CD14-positive monocyte (primary cell): ENCODE data around the gene PAMR1. TPM values are rescaled to one million over a fixed set of nuclear protein-coding genes. Genes with fewer than 3 reads are reported as not detected.
A peak's percentile ranks its signal among the peaks of the same experiment; 100 is the strongest.

ENCODE experiments used
- DNase-seq, 3 donors: peaks; one replicate each; pipeline ENCODE4 v3.0.0-alpha.2; 2011 to 2022
- H2AFZ ChIP-seq: 2 replicates; pipeline ENCODE4 v1.6.0; 2012; ENCODE audit warnings: mild to moderate bottlenecking, low read depth, low read length, inconsistent platforms; ENCODE audit not compliant: insufficient read depth, poor library complexity, severe bottlenecking
- H3K27ac ChIP-seq, 2 donors: 1 replicate in 1 of 2; 2 replicates in 1 of 2; pipeline ENCODE4 v1.5.1; 2012 to 2013; ENCODE audit warnings: low read length in 2 of 2, control low read depth in 1 of 2, inconsistent platforms in 1 of 2, low read depth in 1 of 2, mild to moderate bottlenecking in 1 of 2
- H3K27me3 ChIP-seq, 2 donors: one replicate each; pipeline versions ENCODE4 v1.6.0 to v1.6.1; 2011 to 2013; ENCODE audit warnings: low read length in 2 of 2; ENCODE audit not compliant: control insufficient read depth in 2 of 2, insufficient read depth in 2 of 2
- H3K36me3 ChIP-seq, 2 donors: replicated peaks in 1 of 2; 1 replicate in 1 of 2; 2 replicates in 1 of 2; pipeline versions ENCODE4 v1.5.1 to v1.6.1; 2012 to 2013; ENCODE audit warnings: low read length in 2 of 2, control low read depth in 1 of 2, inconsistent platforms in 1 of 2, mild to moderate bottlenecking in 1 of 2; ENCODE audit not compliant: insufficient read depth in 2 of 2, control insufficient read depth in 1 of 2
- H3K4me1 ChIP-seq, 2 donors: 1 replicate in 1 of 2; 2 replicates in 1 of 2; pipeline versions ENCODE4 v1.5.1 to v1.6.1; 2012 to 2013; ENCODE audit warnings: low read length in 2 of 2, control low read depth in 1 of 2, inconsistent platforms in 1 of 2, mild to moderate bottlenecking in 1 of 2, moderate library complexity in 1 of 2; ENCODE audit not compliant: insufficient read depth in 2 of 2, control insufficient read depth in 1 of 2
- H3K4me2 ChIP-seq: replicated peaks from 2 replicates; pipeline ENCODE3; 2012; ENCODE audit warnings: low read length, moderate library complexity, mild to moderate bottlenecking; ENCODE audit not compliant: poor library complexity, severe bottlenecking; ENCODE audit errors: extremely low read depth
- H3K4me3 ChIP-seq, 3 experiments: fragments of 200-600 bp in 1 of 3; sonication (generic) in 1 of 3; replicated peaks in 1 of 3; 1 replicate in 2 of 3; 2 replicates in 1 of 3; pipeline ENCODE4 v1.5.1; 2011 to 2013; ENCODE audit warnings: low read length in 3 of 3, mild to moderate bottlenecking in 3 of 3, control low read depth in 2 of 3, low read depth in 2 of 3, inconsistent platforms in 1 of 3, moderate library complexity in 1 of 3
- H3K79me2 ChIP-seq: 2 replicates; pipeline ENCODE4 v1.6.0; 2012; ENCODE audit warnings: mild to moderate bottlenecking, control low read depth, inconsistent platforms, low read length, moderate library complexity; ENCODE audit not compliant: insufficient read depth
- H3K9ac ChIP-seq: 2 replicates; pipeline ENCODE4 v1.6.0; 2017; ENCODE audit warnings: low read length, mild to moderate bottlenecking; ENCODE audit not compliant: insufficient read depth, poor library complexity, severe bottlenecking
- H3K9me3 ChIP-seq, 2 donors: replicated peaks in 1 of 2; 1 replicate in 1 of 2; 2 replicates in 1 of 2; pipeline versions ENCODE4 v1.5.1 to v1.6.1; 2012 to 2013; ENCODE audit warnings: low read length in 2 of 2, control low read depth in 1 of 2; ENCODE audit not compliant: control insufficient read depth in 1 of 2, insufficient read depth in 1 of 2
- H4K20me1 ChIP-seq: 2 replicates; pipeline ENCODE4 v1.6.0; 2012; ENCODE audit warnings: mild to moderate bottlenecking, low read length, control low read depth, moderate library complexity; ENCODE audit not compliant: insufficient read depth
- H3K27ac Mint-ChIP-seq, 7 donors: one replicate each; pipeline ENCODE4 v1.8.0; 2020; ENCODE audit warnings: mild to moderate bottlenecking in 7 of 7, mixed read lengths in 7 of 7, moderate library complexity in 6 of 7, inconsistent platforms in 2 of 7
- H3K27me3 Mint-ChIP-seq, 3 donors: one replicate each; pipeline ENCODE4 v1.8.0; 2021 to 2022; ENCODE audit warnings: low read depth in 3 of 3, mild to moderate bottlenecking in 3 of 3, mixed read lengths in 3 of 3, moderate library complexity in 3 of 3, inconsistent platforms in 1 of 3
- H3K36me3 Mint-ChIP-seq, 2 donors: one replicate each; pipeline ENCODE4 v1.8.0; 2020; ENCODE audit warnings: mixed read lengths in 2 of 2, inconsistent platforms in 1 of 2, mild to moderate bottlenecking in 1 of 2
- H3K4me1 Mint-ChIP-seq: one replicate; pipeline ENCODE4 v1.8.0; 2020; ENCODE audit warnings: mild to moderate bottlenecking, mixed read lengths
- H3K4me3 Mint-ChIP-seq, 2 donors: one replicate each; pipeline ENCODE4 v1.8.0; 2020; ENCODE audit warnings: mild to moderate bottlenecking in 2 of 2, mixed read lengths in 2 of 2, moderate library complexity in 1 of 2
- H3K9me3 Mint-ChIP-seq, 7 donors: one replicate each; pipeline ENCODE4 v1.8.0; 2020 to 2022; ENCODE audit warnings: mixed read lengths in 7 of 7, mild to moderate bottlenecking in 6 of 7, moderate library complexity in 6 of 7, inconsistent platforms in 2 of 7
- WGBS: methylation state at CpG from one replicate; pipeline ENCODE4 v1.1.5; 2013; ENCODE audit warnings: missing lambda C conversion rate; ENCODE audit not compliant: insufficient coverage; 5-methylcytosine and 5-hydroxymethylcytosine counted together
- intact Hi-C, 2 donors: fragments of 100-400 bp; cut with micrococcal nuclease; formaldehyde crosslinking; loops; one replicate each; pipeline versions ENCODE4 v1.15.0 to v1.15.1; 2023
- polyA plus RNA-seq, 3 donors: library from polyadenylated mRNA; depleted of rRNA in 1 of 3; unstranded in 2 of 3; stranded (reverse) in 1 of 3; fragments of 300-500 nt in 2 of 3; fragments of >200 nt in 1 of 3; fragmentation: Illumina TruSeq in 2 of 3; gene quantifications; 1 replicate in 2 of 3; 2 replicates in 1 of 3; pipeline ENCODE4 v1.2.3, GENCODE V29; 2012 to 2021
- TF ChIP-seq, protein P1 (sequence below): fragments of 200-600 bp; IDR thresholded peaks from one replicate; pipeline ENCODE4 v1.8.0; 2022; ENCODE audit warnings: antibody characterized with exemption, mild to moderate bottlenecking

The PAMR1 gene
- polyA plus RNA-seq, 3 donors: not detected

DNA sequence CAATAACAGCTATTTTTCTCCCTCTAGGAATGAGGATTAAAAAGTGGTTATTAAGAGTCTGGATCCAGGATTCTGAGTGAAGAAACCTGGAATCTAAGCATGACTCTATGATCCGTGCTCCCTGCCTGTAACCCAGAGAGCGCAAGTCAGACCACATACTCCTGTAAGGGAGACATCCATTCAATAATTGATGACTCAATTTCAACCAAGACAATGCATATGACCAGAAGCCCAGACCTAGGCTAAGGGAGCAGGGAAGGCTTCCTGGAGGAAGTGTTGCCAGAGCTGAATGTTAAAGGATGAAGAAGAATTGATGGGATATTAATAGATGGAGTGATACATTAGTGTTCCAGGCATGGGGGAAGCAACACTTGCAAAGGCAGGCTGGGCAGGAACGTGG, 13.8 kb upstream of the PAMR1 start:
- peak overlapping the region in 1 of 7 donors; percentile 12 for H3K27ac Mint-ChIP-seq
- H3K4me3 Mint-ChIP-seq: no peak overlapping the region
- Histone ChIP-seq H2AFZ (no peak overlapping the region), H3K4me3 (no peak overlapping the region), H3K4me2 (no peak overlapping the region), H3K9me3 (no peaks in the 10 kb centered on the region), H3K4me1 (no peaks in the 10 kb centered on the region), H3K27ac (no peak overlapping the region), H3K27me3 (no peaks in the 10 kb centered on the region), H3K9ac (no peak overlapping the region), H3K36me3 (no peaks in the 10 kb centered on the region), H3K79me2 (no peaks in the 10 kb centered on the region), H4K20me1 (no peaks in the 10 kb centered on the region)
- H3K4me1 Mint-ChIP-seq: peaks cover 4% of the 10 kb centered on the region
- 50% methylated on average over 1 of the region's 3 CpGs for WGBS
- peaks cover 5 to 9% (median 8%) of the 10 kb centered on the region in 3 donors for H3K27me3 Mint-ChIP-seq
- TF ChIP-seq, protein P1, sequence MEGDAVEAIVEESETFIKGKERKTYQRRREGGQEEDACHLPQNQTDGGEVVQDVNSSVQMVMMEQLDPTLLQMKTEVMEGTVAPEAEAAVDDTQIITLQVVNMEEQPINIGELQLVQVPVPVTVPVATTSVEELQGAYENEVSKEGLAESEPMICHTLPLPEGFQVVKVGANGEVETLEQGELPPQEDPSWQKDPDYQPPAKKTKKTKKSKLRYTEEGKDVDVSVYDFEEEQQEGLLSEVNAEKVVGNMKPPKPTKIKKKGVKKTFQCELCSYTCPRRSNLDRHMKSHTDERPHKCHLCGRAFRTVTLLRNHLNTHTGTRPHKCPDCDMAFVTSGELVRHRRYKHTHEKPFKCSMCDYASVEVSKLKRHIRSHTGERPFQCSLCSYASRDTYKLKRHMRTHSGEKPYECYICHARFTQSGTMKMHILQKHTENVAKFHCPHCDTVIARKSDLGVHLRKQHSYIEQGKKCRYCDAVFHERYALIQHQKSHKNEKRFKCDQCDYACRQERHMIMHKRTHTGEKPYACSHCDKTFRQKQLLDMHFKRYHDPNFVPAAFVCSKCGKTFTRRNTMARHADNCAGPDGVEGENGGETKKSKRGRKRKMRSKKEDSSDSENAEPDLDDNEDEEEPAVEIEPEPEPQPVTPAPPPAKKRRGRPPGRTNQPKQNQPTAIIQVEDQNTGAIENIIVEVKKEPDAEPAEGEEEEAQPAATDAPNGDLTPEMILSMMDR: no peak
- no peaks in the 10 kb centered on the region for H3K36me3 Mint-ChIP-seq
- H3K9me3 Mint-ChIP-seq: peaks cover 0 to 3% (median 1%) of the 10 kb centered on the region in 7 donors
- intact Hi-C loops: no loop called here
- DNase-seq: no peak

DNA sequence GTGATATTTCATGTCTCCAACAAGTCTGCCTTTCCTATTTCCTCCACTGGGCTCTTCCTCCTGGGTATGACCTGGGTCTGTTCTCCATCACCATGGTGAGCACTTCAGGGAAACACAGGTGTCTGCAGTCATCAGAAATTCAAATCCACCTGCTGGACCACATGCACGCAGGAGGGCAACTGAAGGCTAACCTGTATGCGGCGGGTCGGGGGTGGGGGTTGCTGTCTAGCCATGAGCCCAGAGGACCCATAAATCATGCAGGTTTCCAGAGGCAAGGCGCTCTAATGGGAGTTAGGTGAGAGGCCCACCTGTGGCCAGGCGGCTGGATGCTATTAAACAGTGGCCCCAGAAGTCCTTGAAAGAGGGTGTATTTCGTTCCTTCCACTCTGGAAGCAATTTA, 11.1 kb upstream of the PAMR1 start:
- intact Hi-C loops: no loop called here
- 97% methylated on average over 5 of the region's 7 CpGs for WGBS
- H3K36me3 ChIP-seq: no peaks in the 10 kb centered on the region
- Mint-ChIP-seq H3K27me3 (peaks cover 7 to 11% (median 11%) of the 10 kb centered on the region in 3 donors), H3K9me3 (peaks cover 0 to 3% (median 1%) of the 10 kb centered on the region in 7 donors), H3K27ac (no peak overlapping the region), H3K4me3 (no peak overlapping the region), H3K4me1 (peaks cover 4% of the 10 kb centered on the region), H3K36me3 (no peaks in the 10 kb centered on the region)
- H3K4me2 ChIP-seq: no peak overlapping the region
- no peak overlapping the region for H3K9ac ChIP-seq
- no peak overlapping the region for H3K27ac ChIP-seq
- H3K27me3 ChIP-seq: no peaks in the 10 kb centered on the region
- no peaks in the 10 kb centered on the region for H3K79me2 ChIP-seq
- H4K20me1 ChIP-seq: no peaks in the 10 kb centered on the region
- no peak overlapping the region for H2AFZ ChIP-seq
- no peak for DNase-seq
- H3K9me3 ChIP-seq: no peaks in the 10 kb centered on the region
- no peaks in the 10 kb centered on the region for H3K4me1 ChIP-seq
- TF ChIP-seq, protein P1: no peak
- no peak overlapping the region for H3K4me3 ChIP-seq
